ENCODE results near the gene CES1.
"Not testable (repeated sequence)": the region's sequence is repeated elsewhere in the genome, so short reads cannot be mapped to it uniquely, and the experiment has no call there.

- TF ChIP-seq, protein P1, sequence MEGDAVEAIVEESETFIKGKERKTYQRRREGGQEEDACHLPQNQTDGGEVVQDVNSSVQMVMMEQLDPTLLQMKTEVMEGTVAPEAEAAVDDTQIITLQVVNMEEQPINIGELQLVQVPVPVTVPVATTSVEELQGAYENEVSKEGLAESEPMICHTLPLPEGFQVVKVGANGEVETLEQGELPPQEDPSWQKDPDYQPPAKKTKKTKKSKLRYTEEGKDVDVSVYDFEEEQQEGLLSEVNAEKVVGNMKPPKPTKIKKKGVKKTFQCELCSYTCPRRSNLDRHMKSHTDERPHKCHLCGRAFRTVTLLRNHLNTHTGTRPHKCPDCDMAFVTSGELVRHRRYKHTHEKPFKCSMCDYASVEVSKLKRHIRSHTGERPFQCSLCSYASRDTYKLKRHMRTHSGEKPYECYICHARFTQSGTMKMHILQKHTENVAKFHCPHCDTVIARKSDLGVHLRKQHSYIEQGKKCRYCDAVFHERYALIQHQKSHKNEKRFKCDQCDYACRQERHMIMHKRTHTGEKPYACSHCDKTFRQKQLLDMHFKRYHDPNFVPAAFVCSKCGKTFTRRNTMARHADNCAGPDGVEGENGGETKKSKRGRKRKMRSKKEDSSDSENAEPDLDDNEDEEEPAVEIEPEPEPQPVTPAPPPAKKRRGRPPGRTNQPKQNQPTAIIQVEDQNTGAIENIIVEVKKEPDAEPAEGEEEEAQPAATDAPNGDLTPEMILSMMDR (IDR thresholded peaks at IDR 0.05): not testable (repeated sequence)
- TF ChIP-seq GTF2I (CRISPR knock-in tag; conservative IDR thresholded peaks at IDR 0.05); RELA (CRISPR knock-in tag; IDR thresholded peaks at IDR 0.05; ENCODE audit: borderline replicate concordance); ATF2 (CRISPR knock-in tag; IDR thresholded peaks at IDR 0.05; ENCODE audit: borderline replicate concordance, low read depth); NR1H2 (CRISPR knock-in tag; IDR thresholded peaks at IDR 0.05); ZSCAN18 (CRISPR knock-in tag; IDR thresholded peaks at IDR 0.05); ZNF232 (CRISPR knock-in tag; IDR thresholded peaks at IDR 0.05); USF2 (CRISPR knock-in tag; IDR thresholded peaks at IDR 0.05); TCF7 (CRISPR knock-in tag; IDR thresholded peaks at IDR 0.05; ENCODE audit: low read depth): not testable (repeated sequence)
Measured at GRCh38 chr16:55782091-55782792, 50.7 kb downstream of the CES1 start.
